ENCODE data around the gene OR10A6.

GRCh38 chr11:7900686-7901085 is 30.4 kb downstream of the OR10A6 start:
- TF ChIP-seq CTCF (conservative IDR thresholded peaks at IDR 0.05; ENCODE audit: low read depth, low read length) (no peak), EZH2 (IDR thresholded peaks at IDR 0.05; ENCODE audit: borderline replicate concordance, low read depth, low read length, poor library complexity, severe bottlenecking) (no peak)

All from A673 (cell line).